NCI-H1092 treated with DMSO at 0.1 percent for 48 hours (cell line): ENCODE results near the gene EIF1.

Experiments
- DNase-seq: peaks from one replicate; lab custom pipeline; 2025; lab: John Stamatoyannopoulos, UW

The EIF1 gene

DNA sequence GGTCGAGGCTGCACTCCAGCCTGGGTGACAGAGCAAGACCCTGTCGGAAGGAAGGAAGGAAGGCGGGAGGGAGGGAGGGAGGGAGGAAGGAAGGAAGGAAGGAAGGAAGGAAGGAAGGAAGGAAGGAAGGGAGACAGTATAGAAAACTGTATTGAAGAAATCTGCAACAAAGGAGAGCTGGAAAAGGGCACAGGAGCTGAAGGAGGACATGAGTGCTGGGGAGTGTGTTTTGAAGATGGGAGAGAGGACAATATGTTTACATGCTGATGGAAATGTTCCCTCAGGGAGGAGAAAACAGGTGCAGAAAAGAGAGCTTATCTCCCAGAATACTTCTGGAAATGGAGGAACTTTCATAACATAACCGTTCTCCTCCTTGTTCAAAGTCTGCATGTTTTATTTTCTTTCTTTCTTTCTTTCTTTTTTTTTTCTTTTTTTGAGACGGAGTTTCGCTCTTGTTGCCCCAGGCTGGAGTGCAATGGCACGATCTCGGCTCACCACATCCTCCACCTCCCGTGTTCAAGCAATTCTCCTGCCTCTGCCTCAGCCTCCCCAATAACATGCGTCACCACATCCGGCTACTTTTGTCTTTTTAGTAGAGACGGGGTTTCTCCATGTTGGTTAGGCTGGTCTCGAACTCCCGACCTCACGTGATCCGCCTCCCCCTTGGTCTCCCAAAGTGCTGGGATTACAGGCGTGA lies 48.4 kb downstream of the EIF1 start:
- DNase-seq: no peak

DNA sequence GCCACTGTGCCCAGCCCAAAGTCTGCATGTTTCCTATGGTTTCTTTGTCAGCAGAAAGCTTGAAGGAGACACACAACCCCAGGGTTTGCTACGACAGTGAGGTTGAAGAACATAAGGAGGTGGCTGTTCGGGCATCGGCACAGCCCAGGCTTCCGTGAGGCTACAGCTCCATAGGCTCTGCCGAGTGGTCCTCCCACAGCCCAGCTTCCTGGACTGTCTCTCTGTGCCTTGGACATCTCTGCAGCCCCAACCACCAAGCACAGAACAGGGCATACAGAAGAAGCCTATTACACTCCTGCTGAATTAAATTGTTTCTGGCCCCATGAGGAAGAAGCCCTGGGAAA lies 49.0 kb downstream of the EIF1 start:
- no peak for DNase-seq

DNA sequence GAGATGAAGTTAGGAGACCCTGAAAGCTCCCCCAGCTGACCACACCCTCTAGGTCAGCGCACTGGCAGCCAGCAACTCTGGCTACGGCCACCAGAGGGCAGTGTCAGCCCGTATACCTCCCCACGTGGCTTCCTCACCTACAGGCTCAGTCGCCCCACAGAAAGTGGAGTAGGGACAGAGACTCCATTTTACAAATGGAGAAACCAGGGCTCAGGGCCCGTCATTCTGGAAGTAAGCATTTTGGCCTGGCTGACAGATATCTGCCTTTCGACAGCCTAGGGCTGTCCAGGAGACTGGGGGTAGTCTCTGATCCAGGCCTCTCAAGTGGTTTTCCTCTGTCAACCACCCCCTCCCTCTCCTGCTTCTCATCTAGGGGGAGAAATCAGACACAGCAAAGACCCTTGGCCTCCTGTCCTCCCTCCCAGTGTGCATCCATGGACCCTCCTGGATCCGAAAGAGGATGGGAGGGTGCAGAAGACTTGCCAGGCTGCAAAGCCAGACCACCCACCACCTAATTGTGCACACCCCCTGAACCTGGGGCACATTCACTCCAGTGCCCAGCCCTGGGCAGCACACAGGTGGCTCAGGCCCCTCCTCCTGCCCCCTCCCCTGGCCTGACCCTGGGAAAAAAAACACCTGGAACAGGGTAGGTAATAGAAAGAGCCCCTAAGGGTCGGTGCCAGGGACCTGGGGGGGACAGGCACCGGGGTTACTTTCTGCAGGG lies 49.6 kb downstream of the EIF1 start:
- DNase-seq: peak; percentile 80

DNA sequence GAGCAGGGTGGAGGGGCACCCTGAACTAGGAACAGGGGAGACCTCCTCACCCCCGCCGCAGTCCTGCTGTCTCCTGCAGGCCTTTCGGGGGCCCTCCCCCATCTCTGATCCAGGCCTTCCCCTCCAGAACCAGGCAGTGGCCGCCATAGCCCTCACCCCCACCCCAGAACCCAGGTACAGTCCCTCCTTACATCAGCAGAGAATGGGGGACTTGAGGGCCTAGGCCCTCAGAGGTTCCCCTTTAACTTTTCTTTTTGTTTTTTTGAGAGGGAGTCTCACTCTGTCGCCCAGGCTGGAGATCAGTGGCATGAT lies 50.1 kb downstream of the EIF1 start:
- DNase-seq: no peak

DNA sequence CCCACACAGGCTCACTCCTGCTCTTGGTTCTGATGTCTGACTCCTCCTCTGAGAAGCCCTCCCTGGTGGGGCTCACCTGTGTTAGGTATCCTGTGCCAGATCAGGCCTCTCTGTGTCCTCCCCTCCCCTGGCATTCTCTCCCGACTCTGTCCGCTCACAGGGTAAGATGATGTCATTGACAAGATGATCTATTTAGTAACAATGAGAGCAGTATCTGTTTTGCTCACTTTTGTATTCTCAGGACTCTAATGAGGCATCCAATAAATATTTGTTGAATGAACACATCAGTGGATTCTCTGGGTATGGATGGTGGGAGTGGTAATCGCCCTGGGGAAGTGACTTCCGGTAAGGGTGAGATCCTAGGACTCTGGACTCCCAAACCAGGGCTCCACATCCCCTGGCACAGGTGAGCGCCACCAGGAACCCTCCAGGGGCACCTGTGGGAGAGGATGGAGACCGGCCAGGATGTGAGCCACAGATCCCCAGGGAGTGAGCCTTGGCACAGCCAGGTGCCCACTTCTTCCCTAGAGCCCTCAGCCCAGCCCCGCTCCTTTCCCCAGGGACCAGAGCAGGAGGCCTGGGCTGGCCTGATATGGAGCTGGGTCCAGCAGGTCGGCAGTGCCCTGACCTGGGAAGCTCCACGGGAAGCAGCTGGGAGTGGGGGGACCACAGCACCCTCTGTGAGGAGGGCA lies 51.1 kb downstream of the EIF1 start:
- no peak for DNase-seq

DNA sequence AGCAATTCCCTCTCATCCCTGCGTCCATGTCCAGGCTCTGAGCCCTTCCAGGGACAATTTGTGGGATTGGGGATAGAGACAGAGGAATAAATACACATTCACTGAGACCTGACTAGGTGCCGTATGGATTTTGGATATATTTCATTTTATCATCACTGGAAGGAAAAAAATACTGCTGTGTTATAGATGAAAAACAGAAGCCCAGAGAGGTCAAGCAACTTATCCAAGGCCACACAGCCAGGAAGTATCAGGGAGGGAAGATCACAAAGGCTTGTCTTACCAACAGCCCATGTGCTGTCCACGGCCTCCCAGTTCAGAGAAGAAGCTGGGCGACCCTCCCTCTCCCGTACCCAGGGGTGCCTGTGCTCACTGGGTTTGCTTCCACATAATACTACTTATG lies 51.8 kb downstream of the EIF1 start:
- no peak for DNase-seq

DNA sequence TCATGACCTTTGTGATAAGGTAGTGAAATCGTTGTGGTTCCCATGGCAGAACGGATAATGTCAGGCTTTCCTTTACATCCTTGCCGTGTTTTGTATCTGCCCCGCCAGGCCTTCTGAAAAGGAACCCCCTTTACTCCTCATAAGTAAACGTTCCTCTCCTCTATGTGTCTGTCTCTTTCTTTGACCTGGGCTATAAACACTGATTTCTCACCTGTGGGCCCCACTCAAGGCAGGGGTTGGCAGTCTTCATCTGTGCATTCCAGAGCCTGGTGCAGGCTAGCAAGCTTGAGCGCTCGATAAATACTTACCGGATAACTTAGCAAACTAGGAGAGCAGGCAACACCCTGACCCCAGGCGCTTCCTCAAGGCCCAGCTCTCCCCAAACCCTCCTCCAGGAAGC lies 53.0 kb downstream of the EIF1 start:
- DNase-seq: no peak
